GM12801 (cell line): ENCODE results near the gene PLSCR1.

Source experiments
- CTCF ChIP-seq: IDR thresholded peaks from one replicate; pipeline ENCODE4 v1.5.1; 2011; ENCODE audit warnings: control low read depth; ENCODE audit not compliant: insufficient read length; ENCODE audit errors: extremely low read depth

The PLSCR1 gene

GRCh38 chr3:146476094-146476740 is 68.2 kb downstream of the PLSCR1 start:
- no peak for TF ChIP-seq CTCF

- no peak for TF ChIP-seq CTCF
Observed at GRCh38 chr3:146473726-146474125, 70.7 kb downstream of the PLSCR1 start.

GRCh38 chr3:146472611-146473010 is 71.8 kb downstream of the PLSCR1 start:
- no peak for TF ChIP-seq CTCF

- TF ChIP-seq CTCF = no peak
Observed at GRCh38 chr3:146471012-146471411, 73.4 kb downstream of the PLSCR1 start.

- no peak for TF ChIP-seq CTCF
Observed at GRCh38 chr3:146470425-146470990, 73.9 kb downstream of the PLSCR1 start.

- TF ChIP-seq CTCF = no peak
Observed at GRCh38 chr3:146469150-146470017, 75.0 kb downstream of the PLSCR1 start, which contains the start of gene PLSCR2. Gene PLSCR2, minus strand, starts transcription at chr3:146469561. Its CDS starts 9,657 bp downstream, at chr3:146459904.

- TF ChIP-seq CTCF = no peak
Observed at GRCh38 chr3:146468671-146469149, 75.7 kb downstream of the PLSCR1 start.
